ENCODE data around the gene GPR119.
"Not testable (repeated sequence)": the region's sequence is repeated elsewhere in the genome, so short reads cannot be mapped to it uniquely, and the experiment has no call there.

- TF ChIP-seq POLR2A, TAF1, POLR2AphosphoS5, SPI1 (IDR thresholded peaks at IDR 0.05; ENCODE audit: low read depth, low read length): not testable (repeated sequence)
These were observed 46.6 kb downstream of the GPR119 start for GRCh38 chrX:130338869-130339268.

Measured in GM12891 (cell line).